ENCODE data around the gene MARK1.
A peak's percentile ranks its signal among the peaks of the same experiment; 100 is the strongest.
"Not testable (repeated sequence)": the region's sequence is repeated elsewhere in the genome, so short reads cannot be mapped to it uniquely, and the experiment has no call there.

MARK1 gene

GRCh38 chr1:220677251-220677650 is 149.3 kb downstream of the MARK1 start:
- no peak for DNase-seq (ENCODE audit: low read depth, low spot score)
- no peak overlapping the region for H3K9ac ChIP-seq (ENCODE audit: insufficient read length, low read depth)
- no peaks in the 10 kb centered on the region for H3K36me3 ChIP-seq (ENCODE audit: insufficient read depth, insufficient read length, low read length)
- TF ChIP-seq ZNF274 (IDR thresholded peaks at IDR 0.05; ENCODE audit: low read depth, low read length) (no peak), YY1 (IDR thresholded peaks at IDR 0.05; ENCODE audit: insufficient read depth, insufficient read length) (no peak), SUZ12 (IDR thresholded peaks at IDR 0.05; ENCODE audit: extremely low read depth, insufficient read depth, insufficient read length) (no peak)
- H3K27me3 ChIP-seq (ENCODE audit: insufficient read depth, insufficient read length), result no peaks in the 10 kb centered on the region
- peaks cover 13% of the 10 kb centered on the region; the same call in 1 of the 2 replicates for H3K9me3 ChIP-seq (ENCODE audit: insufficient read depth, low read length)
- H3K4me1 ChIP-seq (ENCODE audit: insufficient read depth, insufficient read length), result no peaks in the 10 kb centered on the region
- H3K4me3 ChIP-seq (ENCODE audit: insufficient read length, low read depth), result no peak overlapping the region

- Histone ChIP-seq H3K4me1 (ENCODE audit: insufficient read depth, insufficient read length) (no peaks in the 10 kb centered on the region), H3K27me3 (ENCODE audit: insufficient read depth, insufficient read length) (no peaks in the 10 kb centered on the region), H3K9ac (ENCODE audit: insufficient read length, low read depth) (no peak overlapping the region), H3K36me3 (ENCODE audit: insufficient read depth, insufficient read length, low read length) (no peaks in the 10 kb centered on the region), H3K9me3 (ENCODE audit: insufficient read depth, low read length) (peaks cover 13% of the 10 kb centered on the region; the same call in 1 of the 2 replicates), H3K4me3 (ENCODE audit: insufficient read length, low read depth) (no peak overlapping the region)
- peak; percentile 54 for DNase-seq (ENCODE audit: low read depth, low spot score)
- TF ChIP-seq ZNF274 (IDR thresholded peaks at IDR 0.05; ENCODE audit: low read depth, low read length), result no peak
- no peak for TF ChIP-seq SUZ12 (IDR thresholded peaks at IDR 0.05; ENCODE audit: extremely low read depth, insufficient read depth, insufficient read length)
- no peak for TF ChIP-seq YY1 (IDR thresholded peaks at IDR 0.05; ENCODE audit: insufficient read depth, insufficient read length)
Observed at GRCh38 chr1:220680085-220680687, 152.2 kb downstream of the MARK1 start.

- H3K9ac ChIP-seq (ENCODE audit: insufficient read length, low read depth), result no peak overlapping the region
- TF ChIP-seq YY1 (IDR thresholded peaks at IDR 0.05; ENCODE audit: insufficient read depth, insufficient read length) (no peak), ZNF274 (IDR thresholded peaks at IDR 0.05; ENCODE audit: low read depth, low read length) (no peak), SUZ12 (IDR thresholded peaks at IDR 0.05; ENCODE audit: extremely low read depth, insufficient read depth, insufficient read length) (no peak)
- H3K4me3 ChIP-seq (ENCODE audit: insufficient read length, low read depth), result no peak overlapping the region
Observed at GRCh38 chr1:220681220-220681880, 153.4 kb downstream of the MARK1 start.

GRCh38 chr1:220682901-220683576 is 155.1 kb downstream of the MARK1 start:
- no peak for DNase-seq (ENCODE audit: low read depth, low spot score)

More at GRCh38 chr1:220681220-220681880, 153.4 kb downstream of the MARK1 start:
- Histone ChIP-seq H3K9me3 (ENCODE audit: insufficient read depth, low read length) (peaks cover 13% of the 10 kb centered on the region; the same call in 1 of the 2 replicates), H3K4me1 (ENCODE audit: insufficient read depth, insufficient read length) (no peaks in the 10 kb centered on the region), H3K27me3 (ENCODE audit: insufficient read depth, insufficient read length) (no peaks in the 10 kb centered on the region), H3K36me3 (ENCODE audit: insufficient read depth, insufficient read length, low read length) (no peaks in the 10 kb centered on the region)
- no peak for DNase-seq (ENCODE audit: low read depth, low spot score)

GRCh38 chr1:220683716-220684115 is 155.8 kb downstream of the MARK1 start:
- not testable (repeated sequence) for H3K9ac ChIP-seq (ENCODE audit: insufficient read length, low read depth); DNase-seq (ENCODE audit: low read depth, low spot score); H3K4me1 ChIP-seq (ENCODE audit: insufficient read depth, insufficient read length); H3K36me3 ChIP-seq (ENCODE audit: insufficient read depth, insufficient read length, low read length); H3K27me3 ChIP-seq (ENCODE audit: insufficient read depth, insufficient read length); H3K4me3 ChIP-seq (ENCODE audit: insufficient read length, low read depth); H3K9me3 ChIP-seq (ENCODE audit: insufficient read depth, low read length)

More at GRCh38 chr1:220682901-220683576, 155.1 kb downstream of the MARK1 start:
- H3K9ac ChIP-seq (ENCODE audit: insufficient read length, low read depth), result no peak overlapping the region
- no peaks in the 10 kb centered on the region for H3K27me3 ChIP-seq (ENCODE audit: insufficient read depth, insufficient read length)
- no peaks in the 10 kb centered on the region for H3K4me1 ChIP-seq (ENCODE audit: insufficient read depth, insufficient read length)
- H3K36me3 ChIP-seq (ENCODE audit: insufficient read depth, insufficient read length, low read length), result no peaks in the 10 kb centered on the region
- H3K4me3 ChIP-seq (ENCODE audit: insufficient read length, low read depth), result no peak overlapping the region
- H3K9me3 ChIP-seq (ENCODE audit: insufficient read depth, low read length), result no peaks in the 10 kb centered on the region
- TF ChIP-seq SUZ12 (IDR thresholded peaks at IDR 0.05; ENCODE audit: extremely low read depth, insufficient read depth, insufficient read length) (no peak), YY1 (IDR thresholded peaks at IDR 0.05; ENCODE audit: insufficient read depth, insufficient read length) (no peak), ZNF274 (IDR thresholded peaks at IDR 0.05; ENCODE audit: low read depth, low read length) (no peak)

GRCh38 chr1:220684890-220685289 is 157.0 kb downstream of the MARK1 start:
- no peak overlapping the region for H3K9ac ChIP-seq (ENCODE audit: insufficient read length, low read depth)
- peaks cover 11% of the 10 kb centered on the region for H3K27me3 ChIP-seq (ENCODE audit: insufficient read depth, insufficient read length)
- DNase-seq (ENCODE audit: low read depth, low spot score), result no peak
- no peaks in the 10 kb centered on the region for H3K36me3 ChIP-seq (ENCODE audit: insufficient read depth, insufficient read length, low read length)
- no peaks in the 10 kb centered on the region for H3K9me3 ChIP-seq (ENCODE audit: insufficient read depth, low read length)
- H3K4me1 ChIP-seq (ENCODE audit: insufficient read depth, insufficient read length), result no peaks in the 10 kb centered on the region
- no peak for TF ChIP-seq ZNF274 (IDR thresholded peaks at IDR 0.05; ENCODE audit: low read depth, low read length)
- TF ChIP-seq YY1 (IDR thresholded peaks at IDR 0.05; ENCODE audit: insufficient read depth, insufficient read length), result no peak
- TF ChIP-seq SUZ12 (IDR thresholded peaks at IDR 0.05; ENCODE audit: extremely low read depth, insufficient read depth, insufficient read length), result no peak
- no peak overlapping the region for H3K4me3 ChIP-seq (ENCODE audit: insufficient read length, low read depth)

GRCh38 chr1:220685879-220686278 is 157.9 kb downstream of the MARK1 start:
- no peak for DNase-seq (ENCODE audit: low read depth, low spot score)
- Histone ChIP-seq H3K4me1 (ENCODE audit: insufficient read depth, insufficient read length) (no peaks in the 10 kb centered on the region), H3K27me3 (ENCODE audit: insufficient read depth, insufficient read length) (peaks cover 20% of the 10 kb centered on the region), H3K4me3 (ENCODE audit: insufficient read length, low read depth) (no peak overlapping the region), H3K9me3 (ENCODE audit: insufficient read depth, low read length) (no peaks in the 10 kb centered on the region), H3K36me3 (ENCODE audit: insufficient read depth, insufficient read length, low read length) (no peaks in the 10 kb centered on the region), H3K9ac (ENCODE audit: insufficient read length, low read depth) (no peak overlapping the region)
- no peak for TF ChIP-seq YY1 (IDR thresholded peaks at IDR 0.05; ENCODE audit: insufficient read depth, insufficient read length)
- TF ChIP-seq SUZ12 (IDR thresholded peaks at IDR 0.05; ENCODE audit: extremely low read depth, insufficient read depth, insufficient read length), result no peak
